ENCODE measurements around the gene AP5S1.
A peak's percentile ranks its signal among the peaks of the same experiment; 100 is the strongest.

- TF ChIP-seq ZC3H11A (IDR thresholded peaks at IDR 0.05; ENCODE audit: low read depth, low read length) = no peak
- TF ChIP-seq NELFE (IDR thresholded peaks at IDR 0.05; ENCODE audit: insufficient read depth, insufficient read length) = no peak
- no peak for TF ChIP-seq EZH2 (IDR thresholded peaks at IDR 0.05; ENCODE audit: borderline replicate concordance, low read depth, low read length)
- no peak for TF ChIP-seq SNIP1 (IDR thresholded peaks at IDR 0.05; ENCODE audit: low read depth)
- peak in 2 of 3 experiments; percentile 32 to 38; a peak in 3 of 6 replicates for TF ChIP-seq CTCF (IDR thresholded peaks at IDR 0.05 in 2 of 3, conservative IDR thresholded peaks at IDR 0.05 in 1 of 3; ENCODE audit: insufficient read depth in 2 of 3, low read depth in 1 of 3, low read length in 3 of 3)
These were observed 26.5 kb downstream of the AP5S1 start, which contains the start of gene MAVS for GRCh38 chr20:3846740-3847428.

Data from K562 (cell line).